Measurements from ENCODE around the gene MAPK4. TPM values are rescaled to one million over a fixed set of nuclear protein-coding genes. Genes with fewer than 3 reads are reported as not detected.

Gene MAPK4
- polyA plus RNA-seq, 1 experiment, result not detected

- DNase-seq (ENCODE audit: low read depth), result no peak
- no peak for TF ChIP-seq CTCF (IDR thresholded peaks at IDR 0.05; ENCODE audit: insufficient read depth, low read depth, low read length)
- Histone ChIP-seq H3K27me3 (ENCODE audit: control insufficient read depth, insufficient read depth, low read length) (no peaks in the 10 kb centered on the region), H3K4me3 (ENCODE audit: low read depth, low read length) (no peak overlapping the region), H3K36me3 (ENCODE audit: control insufficient read depth, insufficient read depth, low read length) (no peaks in the 10 kb centered on the region)
- ChIA-PET CTCF (interaction anchor here (1.0 kb wide), 1 partner anchor 16 kb away, joined by 3 read pairs; no protein-coding TSS in a partner anchor), POLR2A (no interaction called here)
Measured at GRCh38 chr18:50680966-50681365, 121.1 kb downstream of the MAPK4 start.

- ChIA-PET POLR2A (no interaction called here), CTCF (no interaction called here)
- H3K36me3 ChIP-seq (ENCODE audit: control insufficient read depth, insufficient read depth, low read length), result no peaks in the 10 kb centered on the region
- no peak for TF ChIP-seq CTCF (IDR thresholded peaks at IDR 0.05; ENCODE audit: insufficient read depth, low read depth, low read length)
- no peak overlapping the region for H3K4me3 ChIP-seq (ENCODE audit: low read depth, low read length)
- no peak for DNase-seq (ENCODE audit: low read depth)
- H3K27me3 ChIP-seq (ENCODE audit: control insufficient read depth, insufficient read depth, low read length), result no peaks in the 10 kb centered on the region
Measured at GRCh38 chr18:50682852-50683251, 123.0 kb downstream of the MAPK4 start.

GRCh38 chr18:50686409-50686808 lies 126.5 kb downstream of the MAPK4 start:
- no peak for DNase-seq (ENCODE audit: low read depth)
- Histone ChIP-seq H3K36me3 (ENCODE audit: control insufficient read depth, insufficient read depth, low read length) (no peaks in the 10 kb centered on the region), H3K27me3 (ENCODE audit: control insufficient read depth, insufficient read depth, low read length) (no peaks in the 10 kb centered on the region), H3K4me3 (ENCODE audit: low read depth, low read length) (no peak overlapping the region)
- TF ChIP-seq CTCF (IDR thresholded peaks at IDR 0.05; ENCODE audit: insufficient read depth, low read depth, low read length), result no peak
- ChIA-PET CTCF (no interaction called here), POLR2A (no interaction called here)

- no peak for DNase-seq (ENCODE audit: low read depth)
- ChIA-PET CTCF (no interaction called here), POLR2A (no interaction called here)
- Histone ChIP-seq H3K4me3 (ENCODE audit: low read depth, low read length) (no peak overlapping the region), H3K27me3 (ENCODE audit: control insufficient read depth, insufficient read depth, low read length) (no peaks in the 10 kb centered on the region), H3K36me3 (ENCODE audit: control insufficient read depth, insufficient read depth, low read length) (no peaks in the 10 kb centered on the region)
- no peak for TF ChIP-seq CTCF (IDR thresholded peaks at IDR 0.05; ENCODE audit: insufficient read depth, low read depth, low read length)
Measured at GRCh38 chr18:50687491-50687890, 127.6 kb downstream of the MAPK4 start.

- H3K36me3 ChIP-seq (ENCODE audit: control insufficient read depth, insufficient read depth, low read length), result no peaks in the 10 kb centered on the region
- no peak overlapping the region for H3K4me3 ChIP-seq (ENCODE audit: low read depth, low read length)
- DNase-seq (ENCODE audit: low read depth), result no peak
- ChIA-PET CTCF (interaction anchor here (0.6 to 0.9 kb wide), 2 partner anchors 16 to 31 kb away, joined by 3 read pairs; no protein-coding TSS in a partner anchor), POLR2A (no interaction called here)
- no peaks in the 10 kb centered on the region for H3K27me3 ChIP-seq (ENCODE audit: control insufficient read depth, insufficient read depth, low read length)
- TF ChIP-seq CTCF (IDR thresholded peaks at IDR 0.05; ENCODE audit: insufficient read depth, low read depth, low read length), result no peak
Measured at GRCh38 chr18:50689578-50689977, 129.7 kb downstream of the MAPK4 start.
